HepG2 (cell line): ENCODE data around the gene ASTE1. TPM values are rescaled to one million over a fixed set of nuclear protein-coding genes. Genes with fewer than 3 reads are reported as not detected.

Experiments used
- ATAC-seq: fragments of 200-7000 bp; cut with Tn5 transposase; 3 replicates; pipeline ENCODE4 v1.9.1; 2020; ENCODE audit warnings: mild to moderate bottlenecking, moderate library complexity
- BruUV-seq: library from RNA; stranded (reverse); fragments of 400-500 nt; replicated peaks from 2 replicates; lab custom pipeline; 2021; lab: Mats Ljungman, UMichigan
- CTCF ChIA-PET: fragments of 300-600 bp; formaldehyde crosslinking; extraction: SDS; loops from one replicate; lab custom pipeline; 2021; ENCODE audit warnings: low total read pairs, inconsistent platforms, low intra/inter-chr PET ratio; lab: Yijun Ruan, JAX
- POLR2A ChIA-PET: fragments of 350-600 bp; sonication (Branson Sonifier 250); formaldehyde crosslinking; loops from one replicate; lab custom pipeline; 2020; ENCODE audit warnings: antibody characterized with exemption, inconsistent platforms; lab: Yijun Ruan, JAX
- DNase-seq: peaks from one replicate; pipeline ENCODE4 v3.0.0-alpha.2; 2015; ENCODE audit warnings: low spot score
- FAIRE-seq: peaks from 3 replicates; lab custom pipeline; 2011; peaks lifted over from hg19 to GRCh38; lab: Jason Lieb, UNC
- H2AFZ ChIP-seq: one replicate; pipeline ENCODE4 v1.6.1; 2011; ENCODE audit warnings: low read length, inconsistent platforms
- H3K27ac ChIP-seq: fragments of 300-600 bp; 3 replicates; pipeline ENCODE4 v1.8.0; 2011; ENCODE audit warnings: mixed run types, mild to moderate bottlenecking, mixed read lengths, low read length, inconsistent platforms; ENCODE audit not compliant: insufficient read depth; ENCODE audit errors: extremely low read length
- H3K27me3 ChIP-seq, 2 experiments: fragments of 200-600 bp in 1 of 2; 2 replicates in 1 of 2; 3 replicates in 1 of 2; pipeline versions ENCODE4 v1.6.0 to v1.8.0; 2011; ENCODE audit warnings: low read length in 2 of 2, mild to moderate bottlenecking in 2 of 2, moderate library complexity in 2 of 2, inconsistent platforms in 1 of 2; ENCODE audit not compliant: insufficient read depth in 2 of 2, control insufficient read depth in 1 of 2
- H3K36me3 ChIP-seq, 2 experiments: fragments of 200-600 bp in 1 of 2; replicated peaks in 1 of 2; 2 replicates in 1 of 2; 3 replicates in 1 of 2; pipeline versions ENCODE4 v1.5.1 to v1.8.0; 2011; ENCODE audit warnings: low read length in 2 of 2, inconsistent platforms in 1 of 2; ENCODE audit not compliant: insufficient read depth in 2 of 2, control insufficient read depth in 1 of 2
- H3K4me1 ChIP-seq: 2 replicates; pipeline ENCODE4 v1.5.1; 2012; ENCODE audit warnings: low read length, inconsistent platforms; ENCODE audit not compliant: insufficient read depth
- H3K4me2 ChIP-seq: 2 replicates; pipeline ENCODE4 v1.6.0; 2011; ENCODE audit warnings: low read depth, low read length, inconsistent platforms
- H3K4me3 ChIP-seq, 3 experiments: fragments of 200-600 bp in 1 of 3; sonication (generic), shearing (Covaris generic) in 1 of 3; replicated peaks in 1 of 3; 2 replicates each; pipeline ENCODE4 v1.5.1; 2011 to 2016; ENCODE audit warnings: low read length in 3 of 3, inconsistent platforms in 2 of 3, low read depth in 2 of 3, mild to moderate bottlenecking in 2 of 3, control low read depth in 1 of 3, mixed read lengths in 1 of 3; ENCODE audit not compliant: insufficient read depth in 1 of 3
- H3K79me2 ChIP-seq: one replicate; pipeline ENCODE4 v1.6.1; 2011; ENCODE audit warnings: low read length, inconsistent platforms; ENCODE audit not compliant: insufficient read depth
- H3K9ac ChIP-seq: 2 replicates; pipeline ENCODE4 v1.6.0; 2011; ENCODE audit warnings: mild to moderate bottlenecking, low read depth, low read length, inconsistent platforms; ENCODE audit not compliant: insufficient read depth
- H3K9me3 ChIP-seq: 2 replicates; pipeline ENCODE4 v1.5.1; 2012; ENCODE audit warnings: mild to moderate bottlenecking, low read length
- H4K20me1 ChIP-seq: 2 replicates; pipeline ENCODE4 v1.6.0; 2011; ENCODE audit warnings: inconsistent platforms, mild to moderate bottlenecking, low read length, moderate library complexity; ENCODE audit not compliant: insufficient read depth
- BORCS8-MEF2B ChIP-seq: sonication (generic); formaldehyde crosslinking; IDR thresholded peaks from 2 replicates; pipeline ENCODE4 v1.8.0; 2022; ENCODE audit warnings: mild to moderate bottlenecking, missing genetic modification reagents
- FOXA1 ChIP-seq, 2 experiments: fragments of 450-650 bp in 1 of 2; sonication (generic) in 1 of 2; formaldehyde crosslinking in 1 of 2; IDR thresholded peaks; 2 replicates each; pipeline versions ENCODE4 v1.4.0 to v1.6.1; 2016 to 2020; ENCODE audit warnings: missing genetic modification reagents in 1 of 2
- FOXA3 ChIP-seq: IDR thresholded peaks from 2 replicates; pipeline ENCODE4 v1.6.1; 2016; ENCODE audit warnings: missing genetic modification reagents, missing compliant biosample characterization
- KMT2A ChIP-seq: sonication (generic); formaldehyde crosslinking; IDR thresholded peaks from 2 replicates; pipeline ENCODE4 v1.4.0; 2020; ENCODE audit warnings: missing genetic modification reagents
- MAZ ChIP-seq, 2 experiments: sonication (generic) in 1 of 2; formaldehyde crosslinking in 1 of 2; IDR thresholded peaks; 2 replicates each; pipeline versions ENCODE4 v1.5.0 to v1.6.1; 2012 to 2020; ENCODE audit warnings: low read depth in 2 of 2, mild to moderate bottlenecking in 2 of 2, borderline replicate concordance in 1 of 2, improper control_type of control experiment in 1 of 2, low read length in 1 of 2, missing genetic modification reagents in 1 of 2, moderate library complexity in 1 of 2
- MTF1 ChIP-seq: sonication (generic); formaldehyde crosslinking; IDR thresholded peaks from 2 replicates; pipeline ENCODE4 v1.5.0; 2020; ENCODE audit warnings: missing genetic modification reagents
- NFKB2 ChIP-seq: sonication (generic); formaldehyde crosslinking; IDR thresholded peaks from 2 replicates; pipeline ENCODE4 v1.4.0; 2020; ENCODE audit warnings: missing genetic modification reagents, borderline replicate concordance
- NR2F6 ChIP-seq, 2 experiments: IDR thresholded peaks; 2 replicates each; pipeline ENCODE4 v1.6.1; 2016; ENCODE audit warnings: antibody characterized with exemption in 1 of 2, mild to moderate bottlenecking in 1 of 2
- SMC3 ChIP-seq: IDR thresholded peaks from 2 replicates; pipeline ENCODE4 v1.6.1; 2011; ENCODE audit warnings: low read length, improper control_type of control experiment
- STAG1 ChIP-seq: sonication (generic); formaldehyde crosslinking; IDR thresholded peaks from 2 replicates; pipeline ENCODE4 v1.4.0; 2020; ENCODE audit warnings: missing genetic modification reagents
- ZFY ChIP-seq: sonication (generic); formaldehyde crosslinking; IDR thresholded peaks from 2 replicates; pipeline ENCODE4 v1.4.0; 2020; ENCODE audit warnings: missing genetic modification reagents
- ZNF607 ChIP-seq: sonication (generic); formaldehyde crosslinking; IDR thresholded peaks from 2 replicates; pipeline ENCODE4 v1.5.1; 2020; ENCODE audit warnings: missing genetic modification reagents, mild to moderate bottlenecking, borderline replicate concordance
- ZNF788 ChIP-seq: sonication (generic); formaldehyde crosslinking; IDR thresholded peaks from 2 replicates; pipeline ENCODE4 v1.5.0; 2020; ENCODE audit warnings: mild to moderate bottlenecking, missing genetic modification reagents, borderline replicate concordance
- WGBS: methylation state at CpG from one replicate; pipeline ENCODE4 v1.1.6; 2017; ENCODE audit warnings: low lambda C conversion rate; 5-methylcytosine and 5-hydroxymethylcytosine counted together
- in situ Hi-C: cut with HindIII; loops from 2 replicates; pipeline ENCODE4 v1.10.0; 2017; ENCODE audit warnings: low pct_unique_long_range_greater_than_20kb; ENCODE audit not compliant: extremely low pct_ligation_motif_present
- intact Hi-C: fragments of 100-400 bp; cut with micrococcal nuclease; formaldehyde crosslinking; loops from one replicate; pipeline ENCODE4 v1.10.0; 2022; ENCODE audit not compliant: unreplicated experiment
- polyA plus RNA-seq, 8 experiments: library from polyadenylated mRNA; depleted of rRNA in 3 of 8; stranded (reverse) in 7 of 8; unstranded in 1 of 8; fragments of >200 nt; fragmentation: Illumina TruSeq in 4 of 8; extraction: Trizol in 4 of 8; gene quantifications; 2 replicates each; pipeline versions ENCODE4 v1.2.1 to v1.2.3, GENCODE V29; 2011 to 2016; ENCODE audit warnings: low read depth in 4 of 8, missing spikeins in 1 of 8, mixed read lengths in 1 of 8; ENCODE audit not compliant: insufficient read depth in 1 of 8
- total RNA-seq, 5 experiments: library from RNA; depleted of rRNA; stranded (reverse); fragments of >200 nt; fragmentation: Illumina TruSeq; extraction: Trizol; gene quantifications; 2 replicates each; pipeline ENCODE4 v1.2.3, GENCODE V29; 2016; ENCODE audit warnings: low read depth in 1 of 5
- TF ChIP-seq, protein P1 (sequence below): sonication (generic); formaldehyde crosslinking; IDR thresholded peaks from 2 replicates; pipeline ENCODE4 v1.4.0; 2020; ENCODE audit warnings: missing genetic modification reagents, borderline replicate concordance
- TF ChIP-seq, protein P2 (sequence below): sonication (generic); IDR thresholded peaks from 2 replicates; pipeline ENCODE4 v1.6.1; 2016; ENCODE audit warnings: low read depth, borderline replicate concordance
- TF ChIP-seq, protein P3 (sequence below): sonication (generic); formaldehyde crosslinking; IDR thresholded peaks from 2 replicates; pipeline ENCODE4 v1.5.0; 2020; ENCODE audit warnings: mild to moderate bottlenecking, missing genetic modification reagents, moderate library complexity
- TF ChIP-seq, protein P4 (sequence below): IDR thresholded peaks from 2 replicates; pipeline ENCODE4 v1.6.1; 2012; ENCODE audit warnings: low read depth, low read length, improper control_type of control experiment

The ASTE1 gene
- total and polyA plus RNA-seq, 2 of the 13 experiments (the other 11 are each of a cell fraction or from before 2014, with no cell fraction given) = 4.0 to 7.9 TPM

DNA sequence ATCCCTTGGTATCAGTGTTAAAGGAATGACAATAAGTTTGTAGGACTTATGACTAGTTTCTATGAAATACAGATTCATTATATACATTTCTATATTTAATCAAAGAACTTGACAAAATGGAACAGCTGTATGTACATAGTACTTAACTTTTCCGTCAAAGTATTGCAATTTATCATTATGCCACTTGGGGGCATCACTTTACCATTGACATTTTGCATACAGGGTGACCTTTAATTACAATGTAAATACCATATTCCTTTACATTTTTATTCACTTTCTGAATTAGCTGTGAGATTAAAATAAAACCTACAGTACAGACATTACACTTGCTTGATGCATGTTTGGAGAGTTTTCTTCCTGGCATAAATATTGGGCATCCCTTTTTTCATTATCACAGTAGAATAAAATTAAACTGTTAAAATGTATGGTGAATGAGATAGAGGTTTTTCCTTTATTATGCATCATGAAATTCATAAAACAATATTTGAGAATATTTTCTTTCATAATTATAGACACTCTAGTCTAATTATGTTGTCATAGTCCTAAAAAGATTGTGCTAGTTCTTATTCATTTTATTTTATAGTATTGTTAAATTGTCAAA, 7.0 kb upstream of the ASTE1 start:
- in situ Hi-C loops = loop anchor here (25.0 kb wide), 2 partner anchors 454 to 979 kb away; no protein-coding TSS in a partner anchor
- peak; percentile 55; the same call in 2 of the 3 replicates for ATAC-seq
- no peaks in the 10 kb centered on the region for H3K36me3 ChIP-seq
- H2AFZ ChIP-seq = no peak overlapping the region
- intact Hi-C loops = loop anchor here (2.0 to 10.0 kb wide), 5 partner anchors 141 to 995 kb away; partner anchors contain the start of genes ATP2C1 and NUDT16
- no TSS peak for BruUV-seq
- H3K9ac ChIP-seq = no peak overlapping the region
- no peaks in the 10 kb centered on the region for H3K4me1 ChIP-seq
- DNase-seq = peak; percentile 43
- no peak overlapping the region for H3K4me2 ChIP-seq
- CTCF ChIA-PET = interaction anchor here (0.5 to 1.6 kb wide), 3 partner anchors 109 to 761 kb away, joined by 3 to 6 read pairs (median 4); no protein-coding TSS in a partner anchor
- no peaks in the 10 kb centered on the region for H4K20me1 ChIP-seq
- 6% methylated on average over 1 of the region's 1 CpG for WGBS
- POLR2A ChIA-PET = no interaction called here
- H3K27ac ChIP-seq = no peak overlapping the region
- FAIRE-seq = peak; percentile 55
- H3K27me3 ChIP-seq = no peaks in the 10 kb centered on the region
- H3K9me3 ChIP-seq = no peaks in the 10 kb centered on the region
- H3K79me2 ChIP-seq = no peaks in the 10 kb centered on the region
- no peak overlapping the region for H3K4me3 ChIP-seq
- no peak for TF ChIP-seq KMT2A (CRISPR knock-in tag)
- TF ChIP-seq, protein P1, sequence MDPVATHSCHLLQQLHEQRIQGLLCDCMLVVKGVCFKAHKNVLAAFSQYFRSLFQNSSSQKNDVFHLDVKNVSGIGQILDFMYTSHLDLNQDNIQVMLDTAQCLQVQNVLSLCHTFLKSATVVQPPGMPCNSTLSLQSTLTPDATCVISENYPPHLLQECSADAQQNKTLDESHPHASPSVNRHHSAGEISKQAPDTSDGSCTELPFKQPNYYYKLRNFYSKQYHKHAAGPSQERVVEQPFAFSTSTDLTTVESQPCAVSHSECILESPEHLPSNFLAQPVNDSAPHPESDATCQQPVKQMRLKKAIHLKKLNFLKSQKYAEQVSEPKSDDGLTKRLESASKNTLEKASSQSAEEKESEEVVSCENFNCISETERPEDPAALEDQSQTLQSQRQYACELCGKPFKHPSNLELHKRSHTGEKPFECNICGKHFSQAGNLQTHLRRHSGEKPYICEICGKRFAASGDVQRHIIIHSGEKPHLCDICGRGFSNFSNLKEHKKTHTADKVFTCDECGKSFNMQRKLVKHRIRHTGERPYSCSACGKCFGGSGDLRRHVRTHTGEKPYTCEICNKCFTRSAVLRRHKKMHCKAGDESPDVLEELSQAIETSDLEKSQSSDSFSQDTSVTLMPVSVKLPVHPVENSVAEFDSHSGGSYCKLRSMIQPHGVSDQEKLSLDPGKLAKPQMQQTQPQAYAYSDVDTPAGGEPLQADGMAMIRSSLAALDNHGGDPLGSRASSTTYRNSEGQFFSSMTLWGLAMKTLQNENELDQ (CRISPR knock-in tag) = no peak
- no peak for TF ChIP-seq MTF1 (CRISPR knock-in tag)
- TF ChIP-seq, protein P2, sequence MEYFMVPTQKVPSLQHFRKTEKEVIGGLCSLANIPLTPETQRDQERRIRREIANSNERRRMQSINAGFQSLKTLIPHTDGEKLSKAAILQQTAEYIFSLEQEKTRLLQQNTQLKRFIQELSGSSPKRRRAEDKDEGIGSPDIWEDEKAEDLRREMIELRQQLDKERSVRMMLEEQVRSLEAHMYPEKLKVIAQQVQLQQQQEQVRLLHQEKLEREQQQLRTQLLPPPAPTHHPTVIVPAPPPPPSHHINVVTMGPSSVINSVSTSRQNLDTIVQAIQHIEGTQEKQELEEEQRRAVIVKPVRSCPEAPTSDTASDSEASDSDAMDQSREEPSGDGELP = peak; percentile 63
- TF ChIP-seq ZFY (CRISPR knock-in tag) = no peak
- no peak for TF ChIP-seq FOXA1 (IDR thresholded peaks at IDR 0.05)
- peak; percentile 61 for TF ChIP-seq FOXA1 (CRISPR knock-in tag; IDR thresholded peaks at IDR 0.05)
- TF ChIP-seq BORCS8-MEF2B = no peak
- no peak for TF ChIP-seq NFKB2 (CRISPR knock-in tag)
- TF ChIP-seq, protein P3, sequence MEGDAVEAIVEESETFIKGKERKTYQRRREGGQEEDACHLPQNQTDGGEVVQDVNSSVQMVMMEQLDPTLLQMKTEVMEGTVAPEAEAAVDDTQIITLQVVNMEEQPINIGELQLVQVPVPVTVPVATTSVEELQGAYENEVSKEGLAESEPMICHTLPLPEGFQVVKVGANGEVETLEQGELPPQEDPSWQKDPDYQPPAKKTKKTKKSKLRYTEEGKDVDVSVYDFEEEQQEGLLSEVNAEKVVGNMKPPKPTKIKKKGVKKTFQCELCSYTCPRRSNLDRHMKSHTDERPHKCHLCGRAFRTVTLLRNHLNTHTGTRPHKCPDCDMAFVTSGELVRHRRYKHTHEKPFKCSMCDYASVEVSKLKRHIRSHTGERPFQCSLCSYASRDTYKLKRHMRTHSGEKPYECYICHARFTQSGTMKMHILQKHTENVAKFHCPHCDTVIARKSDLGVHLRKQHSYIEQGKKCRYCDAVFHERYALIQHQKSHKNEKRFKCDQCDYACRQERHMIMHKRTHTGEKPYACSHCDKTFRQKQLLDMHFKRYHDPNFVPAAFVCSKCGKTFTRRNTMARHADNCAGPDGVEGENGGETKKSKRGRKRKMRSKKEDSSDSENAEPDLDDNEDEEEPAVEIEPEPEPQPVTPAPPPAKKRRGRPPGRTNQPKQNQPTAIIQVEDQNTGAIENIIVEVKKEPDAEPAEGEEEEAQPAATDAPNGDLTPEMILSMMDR (CRISPR knock-in tag) = peak; percentile 67
- peak; percentile 76 for TF ChIP-seq STAG1
- no peak for TF ChIP-seq ZNF607
- TF ChIP-seq FOXA3 (CRISPR knock-in tag) = peak; percentile 60; the same call in 1 of the 2 replicates
- TF ChIP-seq, protein P4, sequence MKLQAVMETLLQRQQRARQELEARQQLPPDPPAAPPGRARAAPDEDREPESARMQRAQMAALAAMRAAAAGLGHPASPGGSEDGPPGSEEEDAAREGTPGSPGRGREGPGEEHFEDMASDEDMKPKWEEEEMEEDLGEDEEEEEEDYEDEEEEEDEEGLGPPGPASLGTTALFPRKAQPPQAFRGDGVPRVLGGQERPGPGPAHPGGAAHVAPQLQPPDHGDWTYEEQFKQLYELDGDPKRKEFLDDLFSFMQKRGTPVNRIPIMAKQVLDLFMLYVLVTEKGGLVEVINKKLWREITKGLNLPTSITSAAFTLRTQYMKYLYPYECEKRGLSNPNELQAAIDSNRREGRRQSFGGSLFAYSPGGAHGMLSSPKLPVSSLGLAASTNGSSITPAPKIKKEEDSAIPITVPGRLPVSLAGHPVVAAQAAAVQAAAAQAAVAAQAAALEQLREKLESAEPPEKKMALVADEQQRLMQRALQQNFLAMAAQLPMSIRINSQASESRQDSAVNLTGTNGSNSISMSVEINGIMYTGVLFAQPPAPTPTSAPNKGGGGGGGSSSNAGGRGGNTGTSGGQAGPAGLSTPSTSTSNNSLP = peak; percentile 42; the same call in 1 of the 2 replicates
- peak; percentile 29; the same call in 1 of the 2 replicates for TF ChIP-seq SMC3
- TF ChIP-seq MAZ (IDR thresholded peaks at IDR 0.05; ENCODE audit: borderline replicate concordance, low read depth, low read length) = no peak
- no peak for TF ChIP-seq MAZ (CRISPR knock-in tag; IDR thresholded peaks at IDR 0.05; ENCODE audit: low read depth)
- peak; percentile 52 for TF ChIP-seq NR2F6 (IDR thresholded peaks at IDR 0.05)
- no peak for TF ChIP-seq NR2F6 (CRISPR knock-in tag; IDR thresholded peaks at IDR 0.05)
- no peak for TF ChIP-seq ZNF788 (CRISPR knock-in tag)
